ENCODE data around the gene NLRP7.

DNA sequence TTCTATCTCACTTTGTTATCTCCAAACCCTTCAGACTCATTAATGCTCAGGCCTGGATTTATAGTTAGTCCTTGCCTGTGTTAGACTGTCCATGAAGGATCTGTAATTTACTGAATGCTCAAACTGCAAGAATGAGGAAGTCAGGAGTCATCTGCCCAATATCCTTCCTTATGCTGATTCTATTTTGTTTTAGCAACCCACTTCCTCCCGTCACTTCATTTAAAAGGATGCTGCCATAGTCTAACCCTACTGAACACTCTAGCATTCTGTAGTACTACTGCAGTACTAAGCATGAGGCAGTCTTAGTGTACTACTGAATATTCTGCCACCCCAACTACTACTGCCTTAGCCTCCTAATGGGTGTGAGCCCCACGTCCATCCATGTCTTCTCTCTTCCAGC, 71.8 kb downstream of the NLRP7 start:
- TF ChIP-seq CTCF (IDR thresholded peaks at IDR 0.05; ENCODE audit: low read length) = no peak
- TF ChIP-seq EZH2 (IDR thresholded peaks at IDR 0.05; ENCODE audit: borderline replicate concordance, low read length) = no peak

Data from OCI-LY1 (cell line).